ENCODE results near the gene ABCC6.

- TF ChIP-seq CBX3 (IDR thresholded peaks at IDR 0.05; ENCODE audit: borderline replicate concordance, low read depth) (no peak), CTCF (IDR thresholded peaks at IDR 0.05 in 2 of 3, conservative IDR thresholded peaks at IDR 0.05 in 1 of 3; ENCODE audit: control insufficient read depth in 2 of 3, extremely low read depth in 1 of 3, insufficient read depth in 1 of 3, low read depth in 3 of 3, low read length in 3 of 3) (no peak), TARDBP (IDR thresholded peaks at IDR 0.05; ENCODE audit: borderline replicate concordance) (no peak), HDAC6 (IDR thresholded peaks at IDR 0.05; ENCODE audit: unreplicated experiment) (no peak), JUNB (IDR thresholded peaks at IDR 0.05) (no peak), TBL1XR1 (IDR thresholded peaks at IDR 0.05; ENCODE audit: low read depth, low read length) (no peak), STAT3 (IDR thresholded peaks at IDR 0.05; ENCODE audit: low read depth, low read length) (no peak)
- TF ChIP-seq, protein P1, sequence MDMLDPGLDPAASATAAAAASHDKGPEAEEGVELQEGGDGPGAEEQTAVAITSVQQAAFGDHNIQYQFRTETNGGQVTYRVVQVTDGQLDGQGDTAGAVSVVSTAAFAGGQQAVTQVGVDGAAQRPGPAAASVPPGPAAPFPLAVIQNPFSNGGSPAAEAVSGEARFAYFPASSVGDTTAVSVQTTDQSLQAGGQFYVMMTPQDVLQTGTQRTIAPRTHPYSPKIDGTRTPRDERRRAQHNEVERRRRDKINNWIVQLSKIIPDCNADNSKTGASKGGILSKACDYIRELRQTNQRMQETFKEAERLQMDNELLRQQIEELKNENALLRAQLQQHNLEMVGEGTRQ (IDR thresholded peaks at IDR 0.05; ENCODE audit: borderline replicate concordance, low read depth, low read length): no peak
Observed at GRCh38 chr16:16145286-16145685, 78.0 kb downstream of the ABCC6 start.

Data from GM12878 (cell line).